GM12878 (cell line): ENCODE measurements around the gene CSH2. TPM values are rescaled to one million over a fixed set of nuclear protein-coding genes. Genes with fewer than 3 reads are reported as not detected.
A peak's percentile ranks its signal among the peaks of the same experiment; 100 is the strongest.

Source experiments
- ATAC-seq: fragments of 200-7000 bp; cut with Tn5 transposase; 3 replicates; pipeline ENCODE4 v1.9.1; 2020; ENCODE audit warnings: mild to moderate bottlenecking, moderate library complexity
- BruUV-seq: library from RNA; stranded (reverse); fragments of 400-500 nt; replicated peaks from 2 replicates; lab custom pipeline; 2021; lab: Mats Ljungman, UMichigan
- CTCF ChIA-PET: fragments of 300-600 bp; sonication (Branson Sonifier 250); formaldehyde crosslinking; extraction: SDS; loops from one replicate; lab custom pipeline; 2021; ENCODE audit warnings: inconsistent platforms; lab: Yijun Ruan, JAX
- POLR2A ChIA-PET: fragments of 350-600 bp; formaldehyde crosslinking; extraction: SDS; loops from one replicate; lab custom pipeline; 2021; ENCODE audit warnings: inconsistent platforms; lab: Charles Lee
- RAD21 ChIA-PET: fragments of 300-600 bp; sonication (Branson Sonifier 250); formaldehyde crosslinking; loops from one replicate; lab custom pipeline; 2023; ENCODE audit warnings: antibody characterized with exemption; ENCODE audit not compliant: unreplicated experiment; lab: Charles Lee
- SMC1A ChIA-PET: fragments of 300-600 bp; sonication (Branson Sonifier 250); formaldehyde crosslinking; loops from one replicate; lab custom pipeline; 2023; ENCODE audit not compliant: unreplicated experiment, uncharacterized antibody; lab: Charles Lee
- DNase-seq: peaks from one replicate; pipeline ENCODE4 v3.0.0-alpha.2; 2011; ENCODE audit warnings: low read depth, low spot score
- FAIRE-seq: peaks from 3 replicates; lab custom pipeline; 2011; peaks lifted over from hg19 to GRCh38; lab: Jason Lieb, UNC
- H2AFZ ChIP-seq: 2 replicates; pipeline ENCODE4 v1.6.0; 2011; ENCODE audit warnings: low read depth, low read length, control low read depth; ENCODE audit not compliant: control insufficient read depth
- H3K27ac ChIP-seq: 2 replicates; pipeline ENCODE4 v1.5.1; 2011; ENCODE audit warnings: control low read depth; ENCODE audit not compliant: control insufficient read depth, insufficient read depth
- H3K27me3 ChIP-seq, 2 experiments: replicated peaks in 1 of 2; 2 replicates each; pipeline versions ENCODE4 v1.6.0 to v1.6.1; 2011; ENCODE audit warnings: low read length in 1 of 2; ENCODE audit not compliant: control insufficient read depth in 2 of 2, insufficient read depth in 2 of 2
- H3K36me3 ChIP-seq, 2 experiments: 2 replicates each; pipeline ENCODE4 v1.5.1; 2011; ENCODE audit warnings: low read length in 1 of 2; ENCODE audit not compliant: control insufficient read depth in 2 of 2, insufficient read depth in 2 of 2
- H3K4me1 ChIP-seq: 2 replicates; pipeline ENCODE4 v1.6.1; 2011; ENCODE audit warnings: mild to moderate bottlenecking, low read length, moderate library complexity, mixed read lengths; ENCODE audit not compliant: control insufficient read depth, insufficient read depth
- H3K4me2 ChIP-seq: 2 replicates; pipeline ENCODE4 v1.6.0; 2011; ENCODE audit warnings: control low read depth; ENCODE audit not compliant: control insufficient read depth, insufficient read depth
- H3K4me3 ChIP-seq: fragments of 200-600 bp; sonication (generic); 2 replicates; pipeline ENCODE4 v1.5.1; 2016
- H3K79me2 ChIP-seq: 2 replicates; pipeline ENCODE4 v1.6.0; 2011; ENCODE audit warnings: low read length; ENCODE audit not compliant: control insufficient read depth, insufficient read depth
- H3K9ac ChIP-seq: 2 replicates; pipeline ENCODE4 v1.8.0; 2011; ENCODE audit warnings: low read length, control low read depth, mixed read lengths; ENCODE audit not compliant: control insufficient read depth, insufficient read depth
- H3K9me3 ChIP-seq: replicated peaks from 3 replicates; pipeline ENCODE4 v1.5.1; 2011; ENCODE audit warnings: mild to moderate bottlenecking, low read length; ENCODE audit not compliant: control insufficient read depth, insufficient read depth
- H4K20me1 ChIP-seq: 2 replicates; pipeline ENCODE4 v1.6.0; 2011; ENCODE audit not compliant: control insufficient read depth, insufficient read depth
- CHD1 ChIP-seq: IDR thresholded peaks from 2 replicates; pipeline ENCODE4 v1.6.1; 2012; ENCODE audit warnings: low read depth, low read length, improper control_type of control experiment
- FOXM1 ChIP-seq: IDR thresholded peaks from 2 replicates; pipeline ENCODE4 v1.6.1; 2012; ENCODE audit warnings: low read depth, mild to moderate bottlenecking, inconsistent platforms, low read length, moderate library complexity
- GABPA ChIP-seq: IDR thresholded peaks from 2 replicates; pipeline ENCODE4 v1.6.1; 2014; ENCODE audit warnings: antibody characterized with exemption, low read depth, mild to moderate bottlenecking, inconsistent platforms
- IKZF1 ChIP-seq: fragments of 450-650 bp; conservative IDR thresholded peaks from 2 replicates; pipeline ENCODE4 v1.6.1; 2017; ENCODE audit warnings: antibody characterized with exemption, mild to moderate bottlenecking
- KDM1A ChIP-seq: fragments of 200-600 bp; sonication (generic); IDR thresholded peaks from 2 replicates; pipeline ENCODE4 v1.6.1; 2016; ENCODE audit warnings: borderline replicate concordance
- LARP7 ChIP-seq: fragments of 450-650 bp; IDR thresholded peaks from 2 replicates; pipeline ENCODE4 v1.6.1; 2017; ENCODE audit warnings: mild to moderate bottlenecking
- MEF2A ChIP-seq: IDR thresholded peaks from 2 replicates; pipeline ENCODE4 v1.6.1; 2011; ENCODE audit warnings: low read depth, mild to moderate bottlenecking, low read length, moderate library complexity; ENCODE audit not compliant: insufficient read depth
- MTA3 ChIP-seq: IDR thresholded peaks from 2 replicates; pipeline ENCODE4 v1.6.1; 2012; ENCODE audit warnings: low read length, inconsistent platforms, borderline replicate concordance
- NBN ChIP-seq: fragments of 450-650 bp; IDR thresholded peaks from 2 replicates; pipeline ENCODE4 v1.6.1; 2016
- PAX8 ChIP-seq: fragments of 450-650 bp; IDR thresholded peaks from 2 replicates; pipeline ENCODE4 v1.6.1; 2017; ENCODE audit warnings: mild to moderate bottlenecking, moderate library complexity
- TARDBP ChIP-seq: IDR thresholded peaks from 2 replicates; pipeline ENCODE4 v1.6.1; 2016; ENCODE audit warnings: borderline replicate concordance
- ZNF24 ChIP-seq: fragments of 450-650 bp; IDR thresholded peaks from 2 replicates; pipeline ENCODE4 v1.6.1; 2017; ENCODE audit warnings: antibody characterized with exemption, mild to moderate bottlenecking
- WGBS: methylation state at CpG from one replicate; pipeline ENCODE4 v1.1.6; 2016; ENCODE audit warnings: low lambda C conversion rate; ENCODE audit not compliant: insufficient replicate concordance, insufficient coverage; ENCODE audit errors: missing lambda C conversion rate; 5-methylcytosine and 5-hydroxymethylcytosine counted together
- in situ Hi-C: fragments of 300-500 bp; cut with MboI; formaldehyde crosslinking; loops from 9 replicates; pipeline ENCODE4 v1.14.3; 2018; ENCODE audit warnings: mixed read lengths
- intact Hi-C: fragments of 100-400 bp; cut with micrococcal nuclease; formaldehyde crosslinking; loops from one replicate; pipeline ENCODE4 v1.14.2; 2022; ENCODE audit not compliant: unreplicated experiment
- polyA plus RNA-seq, 11 experiments: library from polyadenylated mRNA; depleted of rRNA in 4 of 11; unstranded in 6 of 11; stranded (reverse) in 5 of 11; fragments of >200 nt; fragmentation: Nextera tagmentation in 4 of 11; fragmentation: Illumina TruSeq in 1 of 11; extraction: Ambion mirVana in 4 of 11; extraction: Trizol in 1 of 11; gene quantifications; 1 replicate in 1 of 11; 2 replicates in 10 of 11; pipeline versions ENCODE4 v1.2.1 to v1.2.3, GENCODE V29; 2011 to 2016; ENCODE audit warnings: inconsistent platforms in 2 of 11, missing spikeins in 2 of 11, low read depth in 1 of 11
- total RNA-seq, 4 experiments: library from RNA; depleted of rRNA in 3 of 4; stranded (reverse); fragments of >200 nt in 3 of 4; fragmentation: Illumina TruSeq in 1 of 4; extraction: Trizol in 1 of 4; gene quantifications; 2 replicates each; pipeline versions ENCODE4 v1.2.1 to v1.2.3, GENCODE V29; 2013 to 2021
- TF ChIP-seq, protein P1 (sequence below): fragments of 450-650 bp; IDR thresholded peaks from 2 replicates; pipeline ENCODE4 v1.6.1; 2017; ENCODE audit warnings: mild to moderate bottlenecking, low read depth, inconsistent platforms; ENCODE audit not compliant: poor library complexity, severe bottlenecking
- TF ChIP-seq, protein P2 (sequence below): fragments of 450-650 bp; IDR thresholded peaks from 2 replicates; pipeline ENCODE4 v1.6.1; 2016; ENCODE audit warnings: mild to moderate bottlenecking
- TF ChIP-seq, protein P3 (sequence below): fragments of 450-650 bp; IDR thresholded peaks from 2 replicates; pipeline ENCODE4 v1.6.1; 2017; ENCODE audit warnings: mild to moderate bottlenecking, moderate library complexity

The CSH2 gene
- total and polyA plus RNA-seq, 10 of the 15 experiments (the other 5 are each of a cell fraction or from before 2014, with no cell fraction given): not detected

DNA sequence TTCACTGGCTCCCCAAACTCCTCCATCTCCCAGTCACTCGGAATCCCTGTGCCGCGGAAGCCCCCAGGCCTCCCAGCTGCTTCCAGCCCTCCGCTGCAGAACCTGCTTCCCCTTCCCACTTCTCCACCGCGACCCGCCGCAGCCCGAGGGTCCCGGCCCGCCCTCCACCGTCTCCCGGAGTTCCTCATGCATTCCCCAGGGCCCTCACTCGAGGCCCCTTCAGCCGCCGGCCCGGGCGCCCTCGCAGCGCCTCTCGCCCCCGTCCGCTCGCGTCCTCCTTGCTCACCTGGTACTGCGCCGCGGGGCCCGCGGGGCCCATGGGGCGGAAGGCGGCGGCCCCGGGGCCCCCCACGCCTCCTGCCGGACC, 31.3 kb downstream of the CSH2 start:
- WGBS: under 1% methylated on average over 36 of the region's 36 CpGs
- DNase-seq (no peak), FAIRE-seq (no peak), ATAC-seq (peak; percentile 24)
- H3K9me3 ChIP-seq: no peaks in the 10 kb centered on the region
- ChIA-PET CTCF (interaction anchor here (0.8 to 2.7 kb wide), 5 partner anchors 12 to 230 kb away, joined by 3 to 19 read pairs (median 4); partner anchors contain the start of genes FTSJ3 and PSMC5), RAD21 (no interaction called here), SMC1A (no interaction called here), POLR2A (interaction anchor here (0.5 to 3.5 kb wide), 5 partner anchors 16 to 228 kb away, joined by 3 to 24 read pairs (median 4); partner anchors contain the start of genes CCDC47 and DDX42)
- intact Hi-C loops (loop anchor here (2.0 to 5.0 kb wide), 3 partner anchors 70 to 145 kb away; partner anchors contain the start of genes CCDC47, DDX42 and STRADA), in situ Hi-C loops (loop anchor here (10.0 to 25.0 kb wide), 2 partner anchors 405 to 663 kb away; partner anchors contain the start of genes CEP95, CYB561 and DDX5)
- peaks cover 18% of the 10 kb centered on the region for H3K4me1 ChIP-seq
- TF ChIP-seq TARDBP (no peak), CHD1 (no peak), GABPA (no peak), PAX8 (no peak), FOXM1 (no peak), NBN (no peak), MEF2A (no peak), ZNF24 (no peak), KDM1A (no peak), MTA3 (no peak), IKZF1 (no peak), LARP7 (no peak)
- TF ChIP-seq, protein P1, sequence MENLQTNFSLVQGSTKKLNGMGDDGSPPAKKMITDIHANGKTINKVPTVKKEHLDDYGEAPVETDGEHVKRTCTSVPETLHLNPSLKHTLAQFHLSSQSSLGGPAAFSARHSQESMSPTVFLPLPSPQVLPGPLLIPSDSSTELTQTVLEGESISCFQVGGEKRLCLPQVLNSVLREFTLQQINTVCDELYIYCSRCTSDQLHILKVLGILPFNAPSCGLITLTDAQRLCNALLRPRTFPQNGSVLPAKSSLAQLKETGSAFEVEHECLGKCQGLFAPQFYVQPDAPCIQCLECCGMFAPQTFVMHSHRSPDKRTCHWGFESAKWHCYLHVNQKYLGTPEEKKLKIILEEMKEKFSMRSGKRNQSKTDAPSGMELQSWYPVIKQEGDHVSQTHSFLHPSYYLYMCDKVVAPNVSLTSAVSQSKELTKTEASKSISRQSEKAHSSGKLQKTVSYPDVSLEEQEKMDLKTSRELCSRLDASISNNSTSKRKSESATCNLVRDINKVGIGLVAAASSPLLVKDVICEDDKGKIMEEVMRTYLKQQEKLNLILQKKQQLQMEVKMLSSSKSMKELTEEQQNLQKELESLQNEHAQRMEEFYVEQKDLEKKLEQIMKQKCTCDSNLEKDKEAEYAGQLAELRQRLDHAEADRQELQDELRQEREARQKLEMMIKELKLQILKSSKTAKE: no peak
- TF ChIP-seq, protein P2, sequence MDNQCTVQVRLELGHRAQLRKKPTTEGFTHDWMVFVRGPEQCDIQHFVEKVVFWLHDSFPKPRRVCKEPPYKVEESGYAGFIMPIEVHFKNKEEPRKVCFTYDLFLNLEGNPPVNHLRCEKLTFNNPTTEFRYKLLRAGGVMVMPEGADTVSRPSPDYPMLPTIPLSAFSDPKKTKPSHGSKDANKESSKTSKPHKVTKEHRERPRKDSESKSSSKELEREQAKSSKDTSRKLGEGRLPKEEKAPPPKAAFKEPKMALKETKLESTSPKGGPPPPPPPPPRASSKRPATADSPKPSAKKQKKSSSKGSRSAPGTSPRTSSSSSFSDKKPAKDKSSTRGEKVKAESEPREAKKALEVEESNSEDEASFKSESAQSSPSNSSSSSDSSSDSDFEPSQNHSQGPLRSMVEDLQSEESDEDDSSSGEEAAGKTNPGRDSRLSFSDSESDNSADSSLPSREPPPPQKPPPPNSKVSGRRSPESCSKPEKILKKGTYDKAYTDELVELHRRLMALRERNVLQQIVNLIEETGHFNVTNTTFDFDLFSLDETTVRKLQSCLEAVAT: no peak
- TF ChIP-seq, protein P3, sequence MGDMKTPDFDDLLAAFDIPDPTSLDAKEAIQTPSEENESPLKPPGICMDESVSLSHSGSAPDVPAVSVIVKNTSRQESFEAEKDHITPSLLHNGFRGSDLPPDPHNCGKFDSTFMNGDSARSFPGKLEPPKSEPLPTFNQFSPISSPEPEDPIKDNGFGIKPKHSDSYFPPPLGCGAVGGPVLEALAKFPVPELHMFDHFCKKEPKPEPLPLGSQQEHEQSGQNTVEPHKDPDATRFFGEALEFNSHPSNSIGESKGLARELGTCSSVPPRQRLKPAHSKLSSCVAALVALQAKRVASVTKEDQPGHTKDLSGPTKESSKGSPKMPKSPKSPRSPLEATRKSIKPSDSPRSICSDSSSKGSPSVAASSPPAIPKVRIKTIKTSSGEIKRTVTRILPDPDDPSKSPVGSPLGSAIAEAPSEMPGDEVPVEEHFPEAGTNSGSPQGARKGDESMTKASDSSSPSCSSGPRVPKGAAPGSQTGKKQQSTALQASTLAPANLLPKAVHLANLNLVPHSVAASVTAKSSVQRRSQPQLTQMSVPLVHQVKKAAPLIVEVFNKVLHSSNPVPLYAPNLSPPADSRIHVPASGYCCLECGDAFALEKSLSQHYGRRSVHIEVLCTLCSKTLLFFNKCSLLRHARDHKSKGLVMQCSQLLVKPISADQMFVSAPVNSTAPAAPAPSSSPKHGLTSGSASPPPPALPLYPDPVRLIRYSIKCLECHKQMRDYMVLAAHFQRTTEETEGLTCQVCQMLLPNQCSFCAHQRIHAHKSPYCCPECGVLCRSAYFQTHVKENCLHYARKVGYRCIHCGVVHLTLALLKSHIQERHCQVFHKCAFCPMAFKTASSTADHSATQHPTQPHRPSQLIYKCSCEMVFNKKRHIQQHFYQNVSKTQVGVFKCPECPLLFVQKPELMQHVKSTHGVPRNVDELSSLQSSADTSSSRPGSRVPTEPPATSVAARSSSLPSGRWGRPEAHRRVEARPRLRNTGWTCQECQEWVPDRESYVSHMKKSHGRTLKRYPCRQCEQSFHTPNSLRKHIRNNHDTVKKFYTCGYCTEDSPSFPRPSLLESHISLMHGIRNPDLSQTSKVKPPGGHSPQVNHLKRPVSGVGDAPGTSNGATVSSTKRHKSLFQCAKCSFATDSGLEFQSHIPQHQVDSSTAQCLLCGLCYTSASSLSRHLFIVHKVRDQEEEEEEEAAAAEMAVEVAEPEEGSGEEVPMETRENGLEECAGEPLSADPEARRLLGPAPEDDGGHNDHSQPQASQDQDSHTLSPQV: no peak
- BruUV-seq: no TSS peak
- H3K9ac ChIP-seq: peak overlapping the region; percentile 65
- peaks cover 49% of the 10 kb centered on the region for H3K79me2 ChIP-seq
- H3K4me2 ChIP-seq: peak overlapping the region; percentile 90
- H2AFZ ChIP-seq: peak overlapping the region; percentile 72; the same call in 1 of the 2 replicates
- peak overlapping the region; percentile 80 for H3K27ac ChIP-seq
- H4K20me1 ChIP-seq: no peaks in the 10 kb centered on the region
- H3K27me3 ChIP-seq: no peaks in the 10 kb centered on the region
- peak overlapping the region; percentile 97 for H3K4me3 ChIP-seq
- H3K36me3 ChIP-seq: peaks cover 0 to 3% of the 10 kb centered on the region in 2 experiments; a peak in 1 of 4 replicates
